ENCODE measurements around the gene EMP3. TPM values are rescaled to one million over a fixed set of nuclear protein-coding genes. Genes with fewer than 3 reads are reported as not detected.

EMP3 gene
- total and polyA plus RNA-seq, 2 of the 13 experiments (the other 11 are each of a cell fraction or from before 2014, with no cell fraction given) = 2.2 to 7.8 TPM

GRCh38 chr19:48319647-48320541 is 5.5 kb upstream of the EMP3 start (continued):
- TF ChIP-seq, protein P1, sequence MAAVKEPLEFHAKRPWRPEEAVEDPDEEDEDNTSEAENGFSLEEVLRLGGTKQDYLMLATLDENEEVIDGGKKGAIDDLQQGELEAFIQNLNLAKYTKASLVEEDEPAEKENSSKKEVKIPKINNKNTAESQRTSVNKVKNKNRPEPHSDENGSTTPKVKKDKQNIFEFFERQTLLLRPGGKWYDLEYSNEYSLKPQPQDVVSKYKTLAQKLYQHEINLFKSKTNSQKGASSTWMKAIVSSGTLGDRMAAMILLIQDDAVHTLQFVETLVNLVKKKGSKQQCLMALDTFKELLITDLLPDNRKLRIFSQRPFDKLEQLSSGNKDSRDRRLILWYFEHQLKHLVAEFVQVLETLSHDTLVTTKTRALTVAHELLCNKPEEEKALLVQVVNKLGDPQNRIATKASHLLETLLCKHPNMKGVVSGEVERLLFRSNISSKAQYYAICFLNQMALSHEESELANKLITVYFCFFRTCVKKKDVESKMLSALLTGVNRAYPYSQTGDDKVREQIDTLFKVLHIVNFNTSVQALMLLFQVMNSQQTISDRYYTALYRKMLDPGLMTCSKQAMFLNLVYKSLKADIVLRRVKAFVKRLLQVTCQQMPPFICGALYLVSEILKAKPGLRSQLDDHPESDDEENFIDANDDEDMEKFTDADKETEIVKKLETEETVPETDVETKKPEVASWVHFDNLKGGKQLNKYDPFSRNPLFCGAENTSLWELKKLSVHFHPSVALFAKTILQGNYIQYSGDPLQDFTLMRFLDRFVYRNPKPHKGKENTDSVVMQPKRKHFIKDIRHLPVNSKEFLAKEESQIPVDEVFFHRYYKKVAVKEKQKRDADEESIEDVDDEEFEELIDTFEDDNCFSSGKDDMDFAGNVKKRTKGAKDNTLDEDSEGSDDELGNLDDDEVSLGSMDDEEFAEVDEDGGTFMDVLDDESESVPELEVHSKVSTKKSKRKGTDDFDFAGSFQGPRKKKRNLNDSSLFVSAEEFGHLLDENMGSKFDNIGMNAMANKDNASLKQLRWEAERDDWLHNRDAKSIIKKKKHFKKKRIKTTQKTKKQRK (IDR thresholded peaks at IDR 0.05; ENCODE audit: low read length) = no peak
- no peak for TF ChIP-seq MEF2D (CRISPR knock-in tag; IDR thresholded peaks at IDR 0.05)
- TF ChIP-seq, protein P2, sequence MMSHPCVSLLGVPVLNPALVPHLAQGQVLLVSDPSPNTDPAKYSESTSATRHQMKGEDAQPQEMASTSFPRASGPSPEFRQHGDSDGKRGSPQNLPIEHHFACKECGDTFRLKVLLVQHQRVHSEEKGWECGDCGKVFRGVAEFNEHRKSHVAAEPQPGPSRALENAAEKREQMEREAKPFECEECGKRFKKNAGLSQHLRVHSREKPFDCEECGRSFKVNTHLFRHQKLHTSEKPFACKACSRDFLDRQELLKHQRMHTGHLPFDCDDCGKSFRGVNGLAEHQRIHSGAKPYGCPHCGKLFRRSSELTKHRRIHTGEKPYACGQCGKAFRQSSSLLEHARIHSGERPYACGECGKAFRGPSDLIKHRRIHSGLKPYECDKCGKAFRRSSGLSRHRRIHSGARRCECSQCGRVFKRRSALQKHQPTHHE (CRISPR knock-in tag; IDR thresholded peaks at IDR 0.05; ENCODE audit: borderline replicate concordance) = no peak
- TF ChIP-seq PCBP1 (IDR thresholded peaks at IDR 0.05; ENCODE audit: borderline replicate concordance, low read depth, low read length) = no peak
- peak; percentile 24; the same call in 1 of the 2 replicates for TF ChIP-seq ZFY (CRISPR knock-in tag; IDR thresholded peaks at IDR 0.05)
- TF ChIP-seq ZSCAN12 (CRISPR knock-in tag; IDR thresholded peaks at IDR 0.05) = no peak
- no peak for TF ChIP-seq SNAPC5 (CRISPR knock-in tag; IDR thresholded peaks at IDR 0.05; ENCODE audit: borderline replicate concordance)
- no peak for TF ChIP-seq ZNF720 (CRISPR knock-in tag; IDR thresholded peaks at IDR 0.05)
- TF ChIP-seq, protein P3, sequence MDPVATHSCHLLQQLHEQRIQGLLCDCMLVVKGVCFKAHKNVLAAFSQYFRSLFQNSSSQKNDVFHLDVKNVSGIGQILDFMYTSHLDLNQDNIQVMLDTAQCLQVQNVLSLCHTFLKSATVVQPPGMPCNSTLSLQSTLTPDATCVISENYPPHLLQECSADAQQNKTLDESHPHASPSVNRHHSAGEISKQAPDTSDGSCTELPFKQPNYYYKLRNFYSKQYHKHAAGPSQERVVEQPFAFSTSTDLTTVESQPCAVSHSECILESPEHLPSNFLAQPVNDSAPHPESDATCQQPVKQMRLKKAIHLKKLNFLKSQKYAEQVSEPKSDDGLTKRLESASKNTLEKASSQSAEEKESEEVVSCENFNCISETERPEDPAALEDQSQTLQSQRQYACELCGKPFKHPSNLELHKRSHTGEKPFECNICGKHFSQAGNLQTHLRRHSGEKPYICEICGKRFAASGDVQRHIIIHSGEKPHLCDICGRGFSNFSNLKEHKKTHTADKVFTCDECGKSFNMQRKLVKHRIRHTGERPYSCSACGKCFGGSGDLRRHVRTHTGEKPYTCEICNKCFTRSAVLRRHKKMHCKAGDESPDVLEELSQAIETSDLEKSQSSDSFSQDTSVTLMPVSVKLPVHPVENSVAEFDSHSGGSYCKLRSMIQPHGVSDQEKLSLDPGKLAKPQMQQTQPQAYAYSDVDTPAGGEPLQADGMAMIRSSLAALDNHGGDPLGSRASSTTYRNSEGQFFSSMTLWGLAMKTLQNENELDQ (CRISPR knock-in tag; IDR thresholded peaks at IDR 0.05; ENCODE audit: borderline replicate concordance) = no peak
- TF ChIP-seq SP2 (CRISPR knock-in tag; IDR thresholded peaks at IDR 0.05) = no peak
- no peak for TF ChIP-seq EED (CRISPR knock-in tag; IDR thresholded peaks at IDR 0.05)
- TF ChIP-seq, protein P4, sequence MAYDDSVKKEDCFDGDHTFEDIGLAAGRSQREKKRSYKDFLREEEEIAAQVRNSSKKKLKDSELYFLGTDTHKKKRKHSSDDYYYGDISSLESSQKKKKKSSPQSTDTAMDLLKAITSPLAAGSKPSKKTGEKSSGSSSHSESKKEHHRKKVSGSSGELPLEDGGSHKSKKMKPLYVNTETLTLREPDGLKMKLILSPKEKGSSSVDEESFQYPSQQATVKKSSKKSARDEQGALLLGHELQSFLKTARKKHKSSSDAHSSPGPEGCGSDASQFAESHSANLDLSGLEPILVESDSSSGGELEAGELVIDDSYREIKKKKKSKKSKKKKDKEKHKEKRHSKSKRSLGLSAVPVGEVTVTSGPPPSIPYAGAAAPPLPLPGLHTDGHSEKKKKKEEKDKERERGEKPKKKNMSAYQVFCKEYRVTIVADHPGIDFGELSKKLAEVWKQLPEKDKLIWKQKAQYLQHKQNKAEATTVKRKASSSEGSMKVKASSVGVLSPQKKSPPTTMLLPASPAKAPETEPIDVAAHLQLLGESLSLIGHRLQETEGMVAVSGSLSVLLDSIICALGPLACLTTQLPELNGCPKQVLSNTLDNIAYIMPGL (CRISPR knock-in tag; IDR thresholded peaks at IDR 0.05; ENCODE audit: borderline replicate concordance in 1 of 2, low read depth in 1 of 2) = peak; percentile 52 to 59; a peak in 2 of 4 replicates
- TF ChIP-seq TAF15 (IDR thresholded peaks at IDR 0.05; ENCODE audit: low read depth, low read length, poor library complexity, severe bottlenecking) = no peak
- no peak for TF ChIP-seq ZNF431 (CRISPR knock-in tag; IDR thresholded peaks at IDR 0.05; ENCODE audit: borderline replicate concordance, low read depth)
- TF ChIP-seq ZFP36 (IDR thresholded peaks at IDR 0.05; ENCODE audit: borderline replicate concordance, low read depth, low read length, partially characterized antibody) = no peak
- no peak for TF ChIP-seq SRSF1 (optimal IDR thresholded peaks at IDR 0.05; ENCODE audit: low read depth, low read length)
- no peak for TF ChIP-seq ZNF83 (CRISPR knock-in tag; IDR thresholded peaks at IDR 0.05; ENCODE audit: borderline replicate concordance)
- TF ChIP-seq MXD1 (CRISPR knock-in tag; IDR thresholded peaks at IDR 0.05) = no peak
